ENCODE data around the gene KIAA1755.

DNA sequence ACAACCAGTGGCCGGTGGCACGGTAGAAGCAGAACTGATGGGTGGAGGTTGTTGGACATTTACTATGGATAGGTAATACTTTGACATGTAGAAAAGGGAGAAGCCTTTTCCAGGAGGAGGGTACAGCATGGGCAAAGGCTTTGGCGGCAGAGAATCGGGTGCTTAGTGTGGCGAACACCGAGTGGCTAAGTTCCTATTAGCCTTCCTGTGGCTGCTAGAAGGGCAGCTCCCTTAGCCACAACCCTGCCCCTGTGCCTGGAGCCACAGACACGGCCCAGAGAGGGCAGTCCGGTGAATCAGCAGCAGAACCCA is 57.6 kb downstream of the KIAA1755 start:
- TF ChIP-seq, protein P1, sequence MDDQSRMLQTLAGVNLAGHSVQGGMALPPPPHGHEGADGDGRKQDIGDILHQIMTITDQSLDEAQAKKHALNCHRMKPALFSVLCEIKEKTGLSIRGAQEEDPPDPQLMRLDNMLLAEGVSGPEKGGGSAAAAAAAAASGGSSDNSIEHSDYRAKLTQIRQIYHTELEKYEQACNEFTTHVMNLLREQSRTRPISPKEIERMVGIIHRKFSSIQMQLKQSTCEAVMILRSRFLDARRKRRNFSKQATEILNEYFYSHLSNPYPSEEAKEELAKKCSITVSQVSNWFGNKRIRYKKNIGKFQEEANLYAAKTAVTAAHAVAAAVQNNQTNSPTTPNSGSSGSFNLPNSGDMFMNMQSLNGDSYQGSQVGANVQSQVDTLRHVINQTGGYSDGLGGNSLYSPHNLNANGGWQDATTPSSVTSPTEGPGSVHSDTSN (IDR thresholded peaks at IDR 0.05), result no peak
- TF ChIP-seq SIN3A (IDR thresholded peaks at IDR 0.05; ENCODE audit: borderline replicate concordance, low read depth, low read length) (no peak), CHD2 (IDR thresholded peaks at IDR 0.05; ENCODE audit: low read length, partially characterized antibody) (no peak), CTCF (IDR thresholded peaks at IDR 0.05) (no peak), RFX5 (IDR thresholded peaks at IDR 0.05; ENCODE audit: low read length) (no peak), RCOR1 (IDR thresholded peaks at IDR 0.05; ENCODE audit: low read length) (no peak), RAD21 (IDR thresholded peaks at IDR 0.05; ENCODE audit: low read length) (no peak), EZH2phosphoT487 (IDR thresholded peaks at IDR 0.05; ENCODE audit: borderline replicate concordance, low read depth) (no peak), MXI1 (IDR thresholded peaks at IDR 0.05; ENCODE audit: low read depth, low read length) (no peak), EP300 (IDR thresholded peaks at IDR 0.05; ENCODE audit: borderline replicate concordance in 1 of 2, low read depth in 1 of 2, low read length in 1 of 2) (no peak), YY1 (IDR thresholded peaks at IDR 0.05; ENCODE audit: low read depth) (no peak), TCF12 (IDR thresholded peaks at IDR 0.05) (no peak), GATA2 (CRISPR knock-in tag; IDR thresholded peaks at IDR 0.05) (no peak)
- TF ChIP-seq, protein P2, sequence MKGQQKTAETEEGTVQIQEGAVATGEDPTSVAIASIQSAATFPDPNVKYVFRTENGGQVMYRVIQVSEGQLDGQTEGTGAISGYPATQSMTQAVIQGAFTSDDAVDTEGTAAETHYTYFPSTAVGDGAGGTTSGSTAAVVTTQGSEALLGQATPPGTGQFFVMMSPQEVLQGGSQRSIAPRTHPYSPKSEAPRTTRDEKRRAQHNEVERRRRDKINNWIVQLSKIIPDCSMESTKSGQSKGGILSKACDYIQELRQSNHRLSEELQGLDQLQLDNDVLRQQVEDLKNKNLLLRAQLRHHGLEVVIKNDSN (IDR thresholded peaks at IDR 0.05; ENCODE audit: borderline replicate concordance, low read depth), result no peak

Data from SK-N-SH (cell line).